ENCODE measurements around the gene TDO2.
"Not testable (repeated sequence)": the region's sequence is repeated elsewhere in the genome, so short reads cannot be mapped to it uniquely, and the experiment has no call there.

The TDO2 gene

GRCh38 chr4:155908187-155909139 lies 5.0 kb downstream of the TDO2 start:
- DNase-seq, result no peak

DNA sequence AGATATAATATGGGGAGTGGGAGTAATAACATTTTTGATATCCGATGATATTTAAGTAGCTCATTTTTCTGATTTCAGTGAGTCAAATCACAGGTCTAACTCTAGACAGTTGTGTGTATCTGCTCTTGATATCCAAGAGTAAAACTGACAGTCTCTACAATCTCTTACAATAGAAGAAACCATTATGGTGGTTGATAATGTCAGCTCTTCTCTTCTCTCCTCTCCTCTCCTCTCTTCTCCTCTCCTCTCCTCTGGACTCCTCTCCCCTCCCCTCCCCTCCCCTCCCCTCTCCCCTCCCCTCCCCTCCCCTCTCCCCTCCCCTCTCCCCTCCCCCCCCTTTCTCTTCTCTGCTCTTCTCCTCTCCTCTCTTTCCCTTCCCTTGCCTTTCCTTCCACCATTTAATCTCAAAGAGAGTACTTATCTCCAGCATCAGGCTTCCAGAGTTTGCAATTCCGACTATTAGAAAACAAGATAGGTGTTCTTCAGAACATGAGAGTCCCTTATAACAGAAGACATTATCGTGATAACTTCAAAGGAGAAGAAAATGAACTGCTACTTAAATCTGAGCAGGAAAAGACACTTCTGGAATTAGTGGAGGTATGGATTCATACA lies 6.2 kb downstream of the TDO2 start:
- DNase-seq, result no peak

DNA sequence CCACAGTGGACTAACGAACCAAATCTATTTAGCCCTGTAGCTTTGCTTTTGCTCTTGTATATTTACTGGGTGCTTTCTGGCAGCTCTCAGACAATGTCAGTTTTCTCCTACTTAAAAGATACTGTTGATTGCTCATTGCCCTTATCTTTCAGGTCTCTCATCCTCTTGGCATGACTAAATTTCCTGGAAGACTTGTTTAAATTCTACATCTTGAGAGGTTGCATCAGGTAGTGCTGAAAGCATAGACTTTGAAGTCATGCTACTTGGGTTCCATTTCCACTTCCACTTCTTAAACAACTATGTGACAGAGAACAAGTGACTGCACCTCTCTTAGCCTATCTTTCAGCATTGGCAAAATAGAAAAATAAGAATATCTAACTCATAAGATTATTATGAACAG lies 8.4 kb downstream of the TDO2 start:
- no peak for DNase-seq

GRCh38 chr4:155914782-155915181 lies 11.3 kb downstream of the TDO2 start:
- no peak for DNase-seq

- DNase-seq, result no peak
Measured at GRCh38 chr4:155921597-155921996, 18.1 kb downstream of the TDO2 start.

DNA sequence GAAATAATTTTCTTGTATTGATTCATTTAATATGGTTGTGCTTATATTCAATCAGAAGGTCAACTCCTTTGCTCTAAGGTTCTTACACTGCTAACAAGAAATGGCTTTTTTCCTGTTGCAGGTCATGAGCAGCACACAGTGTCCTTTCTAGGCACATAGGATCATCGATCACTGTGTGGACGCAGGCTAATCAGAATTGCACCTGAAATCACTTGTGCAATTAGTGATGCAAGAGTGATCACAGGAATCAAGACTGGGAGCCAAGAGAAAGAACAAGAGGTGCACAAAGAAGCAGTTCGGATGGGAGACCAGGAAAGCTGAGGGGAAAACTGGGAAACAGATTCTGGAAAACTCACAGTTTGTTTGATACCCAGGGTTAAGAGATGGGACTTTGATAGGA lies 21.1 kb downstream of the TDO2 start:
- DNase-seq, result no peak

- DNase-seq, result peak in 1 of 2 experiments; percentile 7
Measured at GRCh38 chr4:155929833-155930232, 26.3 kb downstream of the TDO2 start.

DNA sequence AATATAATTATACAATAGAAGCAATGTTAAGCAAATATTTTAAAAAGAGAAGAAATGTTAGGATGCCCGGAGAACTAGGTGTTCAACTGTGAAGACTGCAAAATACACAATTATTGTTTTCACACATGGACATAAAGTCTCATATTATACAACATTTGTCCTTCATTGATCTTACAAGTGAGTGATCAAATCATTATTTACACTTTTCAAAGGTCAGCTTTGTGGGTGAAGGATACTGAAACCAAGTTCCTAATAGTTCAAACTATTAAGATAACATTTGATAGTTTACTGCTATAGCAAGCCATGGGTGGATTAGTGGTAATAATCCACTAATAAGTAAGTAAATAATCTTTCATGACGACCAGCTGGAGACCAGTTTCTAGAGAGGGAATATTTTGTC lies 26.8 kb downstream of the TDO2 start:
- no peak for DNase-seq

- no peak for DNase-seq
Measured at GRCh38 chr4:155931634-155932033, 28.1 kb downstream of the TDO2 start.

DNA sequence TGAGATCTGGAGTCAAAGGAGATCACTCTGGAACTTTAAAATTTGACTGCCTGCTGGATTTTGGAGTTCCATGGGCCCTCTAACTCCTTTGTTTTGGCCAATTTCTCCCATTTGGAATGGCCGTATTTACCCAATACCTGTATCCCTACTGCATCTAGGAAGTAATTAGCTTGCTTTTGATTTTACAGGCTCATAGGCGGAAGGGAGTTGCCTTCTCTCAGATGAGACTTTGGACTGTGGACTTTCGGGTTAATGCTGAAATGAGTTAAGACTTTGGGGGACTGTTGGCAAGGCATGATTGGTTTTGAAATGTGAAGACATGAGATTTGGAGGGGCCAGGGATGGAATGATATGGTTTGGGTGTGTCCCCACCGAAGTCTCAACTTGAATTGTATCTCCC lies 31.1 kb downstream of the TDO2 start:
- DNase-seq, result not testable (repeated sequence)

DNA sequence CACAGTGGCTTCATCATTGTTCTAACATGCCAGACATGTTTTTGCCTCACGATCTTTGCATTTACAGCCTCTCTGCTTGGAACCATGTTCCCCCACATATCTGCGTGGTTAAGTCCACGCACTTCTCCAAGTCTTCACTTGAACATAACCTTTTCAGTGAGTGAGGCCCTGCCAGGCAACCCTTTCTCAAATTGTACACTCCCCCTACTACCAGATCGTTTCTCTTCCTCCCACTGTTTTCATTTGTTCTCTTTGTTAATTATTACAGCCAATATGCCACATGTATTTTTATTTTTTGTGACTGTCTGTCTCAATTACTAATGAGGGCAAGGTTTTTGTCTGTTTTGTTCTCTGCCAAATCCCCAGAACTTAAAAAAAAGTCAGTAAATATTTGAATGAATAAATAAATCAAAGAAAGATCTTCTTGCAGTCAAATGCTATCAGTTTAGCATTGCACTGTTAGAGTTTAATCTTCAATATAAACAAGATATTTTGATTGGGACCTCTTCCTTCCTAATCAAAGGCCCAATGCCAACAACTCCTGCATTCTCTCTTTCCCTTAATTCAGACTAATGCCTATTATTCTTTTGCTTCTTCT lies 32.0 kb downstream of the TDO2 start:
- no peak for DNase-seq

- no peak for DNase-seq
Measured at GRCh38 chr4:155941085-155941790, 37.7 kb downstream of the TDO2 start.

DNA sequence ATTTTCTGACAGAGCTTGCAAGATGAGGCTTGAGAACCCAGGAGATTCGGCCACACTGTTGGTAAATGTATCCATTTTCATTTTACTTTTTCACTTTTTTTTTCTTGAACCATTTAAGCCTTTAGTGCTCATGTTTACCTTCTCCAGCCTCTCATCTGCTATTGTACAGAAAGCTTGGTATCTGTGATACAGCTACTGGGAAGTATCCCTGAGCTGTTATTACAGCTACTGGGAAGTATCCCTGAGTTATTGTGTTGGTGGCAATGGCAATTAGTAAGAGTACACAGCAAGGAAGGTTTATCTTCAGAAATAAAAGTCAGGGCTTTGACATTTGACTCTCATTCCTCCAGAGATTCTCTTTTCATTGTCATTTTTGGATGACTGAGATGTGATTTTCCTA lies 38.3 kb downstream of the TDO2 start:
- no peak for DNase-seq

GRCh38 chr4:155943605-155944291 lies 40.3 kb downstream of the TDO2 start:
- no peak for DNase-seq

DNA sequence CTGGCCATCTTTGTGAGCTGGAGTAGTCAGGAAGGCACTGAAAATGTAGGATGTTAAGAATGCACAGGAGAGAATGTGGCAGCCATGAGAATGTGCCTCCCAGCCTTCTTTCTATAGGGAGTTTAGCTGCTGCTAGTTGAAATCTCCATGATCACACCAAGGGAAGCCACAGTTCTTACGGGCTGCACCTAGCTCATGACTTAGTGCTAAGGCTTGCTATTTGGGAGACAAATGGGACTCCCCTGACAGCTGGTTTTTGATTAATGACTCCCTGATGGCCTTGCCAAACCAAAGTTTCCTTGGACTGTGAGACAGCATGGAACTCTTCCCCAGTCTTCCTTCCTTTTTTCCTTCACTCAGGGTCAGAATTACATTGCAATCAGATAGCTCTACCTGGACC lies 41.0 kb downstream of the TDO2 start:
- DNase-seq, result no peak

GRCh38 chr4:155946486-155946885 lies 43.0 kb downstream of the TDO2 start:
- DNase-seq, result no peak

DNA sequence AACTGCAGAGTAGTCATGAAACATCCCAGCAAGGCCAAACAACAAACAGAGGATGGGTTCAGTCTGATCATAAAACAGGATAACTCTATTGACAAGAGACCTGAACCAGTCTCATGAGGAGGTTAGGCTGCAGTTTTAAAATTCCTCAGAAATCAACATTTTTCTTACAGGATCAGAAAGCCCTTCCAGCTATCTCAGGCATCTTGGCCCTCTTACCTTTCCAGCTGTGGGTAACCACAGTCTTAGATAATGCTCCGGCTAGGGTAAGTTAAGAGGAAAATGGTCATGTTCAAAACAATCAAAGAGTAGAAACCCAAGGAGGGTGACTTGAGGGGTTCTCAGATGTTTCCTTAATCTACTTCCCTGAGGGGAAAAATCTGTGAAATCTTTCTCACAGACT lies 45.0 kb downstream of the TDO2 start:
- DNase-seq, result no peak

DNA sequence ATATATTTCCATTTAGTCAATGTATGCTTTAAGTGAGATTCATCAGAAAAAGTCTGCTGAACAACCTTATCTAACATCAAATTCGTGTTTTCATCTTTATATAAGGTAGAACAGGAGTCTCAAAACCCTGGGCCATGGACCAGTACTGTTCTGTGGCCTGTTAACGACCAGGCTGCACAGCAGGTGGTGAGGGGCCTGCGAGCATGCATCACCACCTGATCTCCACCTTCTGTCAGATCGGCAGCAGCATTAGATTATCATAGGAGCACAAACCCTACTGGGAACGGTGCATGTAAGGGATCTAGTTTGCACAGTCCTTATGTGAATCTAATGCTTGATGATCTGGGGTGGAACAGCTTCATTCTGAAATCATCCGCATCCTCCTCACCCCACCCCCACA lies 47.0 kb downstream of the TDO2 start:
- no peak for DNase-seq

DNA sequence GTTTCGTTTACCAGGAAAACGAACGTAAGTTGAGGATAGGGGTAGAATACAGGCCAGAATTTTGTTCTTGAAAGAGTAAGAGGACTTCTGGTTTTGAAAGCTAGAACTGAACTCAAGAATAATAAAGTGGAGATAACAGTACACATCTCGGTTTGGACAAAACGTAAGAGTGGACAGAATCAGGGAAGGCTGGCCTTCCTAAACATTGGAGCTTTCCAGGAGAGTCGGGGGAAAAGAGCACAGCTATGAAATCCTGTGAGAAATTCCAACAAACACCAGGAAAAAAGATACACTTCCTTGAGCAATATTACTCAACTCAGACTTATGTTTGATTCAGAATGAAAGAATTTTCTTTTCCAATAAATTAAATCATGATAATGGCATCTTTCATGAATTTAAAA lies 49.0 kb downstream of the TDO2 start:
- no peak for DNase-seq

DNA sequence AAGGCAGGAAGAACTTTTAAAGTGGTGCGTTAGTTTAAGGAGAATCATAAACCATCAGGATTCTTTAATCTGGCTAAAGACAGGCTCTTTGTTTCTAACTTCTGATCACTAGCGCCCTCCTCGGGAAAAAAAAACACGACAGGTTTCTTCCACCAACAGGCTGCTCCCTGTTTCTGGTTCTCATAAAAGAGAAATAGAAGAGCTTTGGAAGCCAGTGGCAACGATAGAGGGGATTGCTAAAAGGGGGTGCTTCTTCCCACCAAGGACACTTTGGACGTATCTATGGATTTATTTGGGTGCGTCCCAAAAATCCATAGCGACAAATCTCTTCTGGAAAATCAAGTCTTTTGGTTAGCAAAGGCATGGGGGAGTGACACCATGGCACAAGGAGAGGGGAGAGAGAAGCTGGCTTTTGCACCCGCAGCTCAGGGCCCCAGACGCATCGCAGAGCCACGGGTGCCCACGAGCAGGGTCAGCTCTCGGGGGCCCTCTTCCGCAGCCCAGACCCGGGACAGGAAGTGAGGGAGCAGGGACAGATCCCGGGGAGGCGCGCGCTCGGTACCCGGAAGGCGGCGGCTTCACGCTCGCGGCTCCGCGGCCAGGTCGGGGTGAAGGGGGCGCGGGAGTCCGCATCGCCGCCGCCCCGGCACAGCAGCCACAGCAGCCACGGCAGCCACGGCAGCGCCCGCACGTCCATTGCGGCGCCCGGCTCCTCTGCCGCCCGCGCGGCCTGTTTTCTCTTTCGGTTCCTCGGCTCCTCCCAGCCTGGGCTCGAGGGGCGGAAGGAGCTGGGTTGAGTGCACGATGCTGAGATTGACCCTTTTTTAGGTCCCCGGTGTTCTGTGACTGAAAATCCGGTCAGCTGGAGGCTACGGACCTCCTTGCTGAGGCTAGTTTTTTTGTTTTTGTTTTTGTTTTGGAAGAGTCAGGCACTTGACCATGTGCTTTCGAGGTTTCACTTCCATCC lies 49.9 kb downstream of the TDO2 start, which contains the start of gene CTSO:
Gene CTSO, minus strand, starts transcription at position 716 of the 967 bp plus-strand sequence. Its CDS starts 19 bp downstream, at position 697.
- DNase-seq, result peak; percentile 81 to 83

- DNase-seq, result no peak
Measured at GRCh38 chr4:155954118-155954685, 50.7 kb downstream of the TDO2 start.

Measured in Kasumi-1 (cell line).